ENCODE results near the gene PLA2G5.

Gene PLA2G5

GRCh38 chr1:20080441-20081352 is 10.7 kb downstream of the PLA2G5 start:
- H3K9me3 Mint-ChIP-seq = no peaks in the 10 kb centered on the region
- H3K27ac Mint-ChIP-seq = no peak overlapping the region
- peaks cover 35% of the 10 kb centered on the region for H3K4me1 Mint-ChIP-seq
- no peak overlapping the region for H3K4me3 Mint-ChIP-seq
- DNase-seq = no peak
- no peaks in the 10 kb centered on the region for H3K36me3 Mint-ChIP-seq (ENCODE audit: low read depth)
- TF ChIP-seq, protein P1, sequence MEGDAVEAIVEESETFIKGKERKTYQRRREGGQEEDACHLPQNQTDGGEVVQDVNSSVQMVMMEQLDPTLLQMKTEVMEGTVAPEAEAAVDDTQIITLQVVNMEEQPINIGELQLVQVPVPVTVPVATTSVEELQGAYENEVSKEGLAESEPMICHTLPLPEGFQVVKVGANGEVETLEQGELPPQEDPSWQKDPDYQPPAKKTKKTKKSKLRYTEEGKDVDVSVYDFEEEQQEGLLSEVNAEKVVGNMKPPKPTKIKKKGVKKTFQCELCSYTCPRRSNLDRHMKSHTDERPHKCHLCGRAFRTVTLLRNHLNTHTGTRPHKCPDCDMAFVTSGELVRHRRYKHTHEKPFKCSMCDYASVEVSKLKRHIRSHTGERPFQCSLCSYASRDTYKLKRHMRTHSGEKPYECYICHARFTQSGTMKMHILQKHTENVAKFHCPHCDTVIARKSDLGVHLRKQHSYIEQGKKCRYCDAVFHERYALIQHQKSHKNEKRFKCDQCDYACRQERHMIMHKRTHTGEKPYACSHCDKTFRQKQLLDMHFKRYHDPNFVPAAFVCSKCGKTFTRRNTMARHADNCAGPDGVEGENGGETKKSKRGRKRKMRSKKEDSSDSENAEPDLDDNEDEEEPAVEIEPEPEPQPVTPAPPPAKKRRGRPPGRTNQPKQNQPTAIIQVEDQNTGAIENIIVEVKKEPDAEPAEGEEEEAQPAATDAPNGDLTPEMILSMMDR (IDR thresholded peaks at IDR 0.05) = no peak
- peaks cover 17% of the 10 kb centered on the region for H3K27me3 Mint-ChIP-seq (ENCODE audit: low read depth, poor library complexity)

DNA sequence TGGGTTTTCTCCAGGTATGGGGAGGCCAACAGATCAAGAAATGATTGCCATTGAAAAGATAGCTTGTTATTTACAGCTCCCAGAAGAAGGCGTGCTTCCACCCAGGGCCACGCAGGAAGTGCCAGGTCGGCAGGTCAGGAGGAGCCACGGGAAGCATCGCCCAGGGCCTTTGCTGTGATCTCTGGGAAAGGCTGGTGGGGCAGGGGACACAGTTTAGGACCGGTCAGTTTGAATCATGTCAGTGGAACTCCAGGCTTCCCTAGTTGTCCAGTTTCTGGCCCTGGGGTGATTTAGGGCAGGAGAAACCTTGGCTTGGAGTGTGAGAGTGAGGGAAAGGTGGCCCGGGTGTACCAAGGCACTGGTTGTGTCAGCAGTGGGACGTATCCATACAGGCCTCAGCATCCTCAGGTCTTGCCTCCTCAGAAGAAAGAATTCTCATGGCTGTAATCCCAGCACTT is 11.4 kb downstream of the PLA2G5 start:
- H3K9me3 Mint-ChIP-seq = no peaks in the 10 kb centered on the region
- TF ChIP-seq, protein P1 (IDR thresholded peaks at IDR 0.05) = no peak
- H3K4me3 Mint-ChIP-seq = no peak overlapping the region
- DNase-seq = no peak
- peaks cover 35% of the 10 kb centered on the region for H3K4me1 Mint-ChIP-seq
- no peak overlapping the region for H3K27ac Mint-ChIP-seq
- no peaks in the 10 kb centered on the region for H3K36me3 Mint-ChIP-seq (ENCODE audit: low read depth)
- peaks cover 17% of the 10 kb centered on the region for H3K27me3 Mint-ChIP-seq (ENCODE audit: low read depth, poor library complexity)

DNA sequence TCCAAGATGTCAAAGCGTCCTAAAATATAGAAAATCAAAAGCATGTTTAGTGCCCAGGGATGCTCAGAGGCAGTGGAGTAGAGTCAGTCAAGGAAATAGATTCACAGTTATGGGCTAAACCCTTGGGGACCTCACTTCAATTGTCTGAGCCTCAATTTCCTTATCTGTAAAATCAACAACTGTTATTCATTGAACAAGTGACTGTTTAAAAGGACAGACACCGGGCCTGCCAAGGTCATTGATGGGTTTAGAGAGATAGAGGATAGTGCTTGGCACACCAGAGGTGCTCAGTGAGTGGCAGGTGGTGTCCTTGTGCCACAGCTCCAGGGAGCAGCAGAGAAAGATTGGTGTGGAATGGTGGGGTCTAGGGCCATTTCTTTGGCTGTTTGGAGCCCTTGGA is 12.8 kb downstream of the PLA2G5 start:
- H3K9me3 Mint-ChIP-seq = no peaks in the 10 kb centered on the region
- TF ChIP-seq, protein P1 (IDR thresholded peaks at IDR 0.05) = no peak
- H3K4me3 Mint-ChIP-seq = no peak overlapping the region
- DNase-seq = no peak
- no peak overlapping the region for H3K27ac Mint-ChIP-seq
- peaks cover 35% of the 10 kb centered on the region for H3K4me1 Mint-ChIP-seq
- H3K36me3 Mint-ChIP-seq (ENCODE audit: low read depth) = no peaks in the 10 kb centered on the region
- H3K27me3 Mint-ChIP-seq (ENCODE audit: low read depth, poor library complexity) = peaks cover 9% of the 10 kb centered on the region

GRCh38 chr1:20083178-20083944 is 13.4 kb downstream of the PLA2G5 start:
- Mint-ChIP-seq H3K4me1 (peaks cover 35% of the 10 kb centered on the region), H3K36me3 (ENCODE audit: low read depth) (no peaks in the 10 kb centered on the region), H3K27me3 (ENCODE audit: low read depth, poor library complexity) (peaks cover 6% of the 10 kb centered on the region), H3K27ac (no peak overlapping the region), H3K9me3 (no peaks in the 10 kb centered on the region), H3K4me3 (no peak overlapping the region)
- TF ChIP-seq, protein P1 (IDR thresholded peaks at IDR 0.05) = no peak
- no peak for DNase-seq

DNA sequence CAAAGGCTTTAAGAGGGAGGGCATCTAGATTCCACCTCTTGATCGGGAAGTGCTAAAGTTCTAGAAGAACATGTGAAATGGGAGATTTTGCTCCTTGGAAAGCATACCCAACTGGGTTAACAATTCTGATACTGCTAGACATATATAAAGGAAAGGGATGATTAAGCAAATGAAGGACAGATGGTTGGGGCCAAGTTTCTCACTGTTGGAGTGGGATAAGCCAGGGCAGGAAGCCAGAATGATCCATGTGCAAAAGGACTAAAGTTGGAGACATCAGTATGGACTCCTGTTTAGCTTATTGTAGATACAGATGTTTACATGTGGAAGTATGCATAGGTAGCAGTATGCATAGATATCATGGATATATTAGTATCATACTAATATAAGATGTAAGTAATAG is 16.8 kb downstream of the PLA2G5 start:
- Mint-ChIP-seq H3K27me3 (ENCODE audit: low read depth, poor library complexity) (peaks cover 22% of the 10 kb centered on the region), H3K9me3 (peaks cover 3% of the 10 kb centered on the region), H3K27ac (no peak overlapping the region), H3K4me3 (no peak overlapping the region), H3K4me1 (peaks cover 22% of the 10 kb centered on the region), H3K36me3 (ENCODE audit: low read depth) (no peaks in the 10 kb centered on the region)
- TF ChIP-seq, protein P1 (IDR thresholded peaks at IDR 0.05) = no peak
- no peak for DNase-seq

Data from nephron progenitor cell (in vitro differentiated cells).